ENCODE data around the gene PROC. TPM values are rescaled to one million over a fixed set of nuclear protein-coding genes. Genes with fewer than 3 reads are reported as not detected.

PROC gene
- total RNA-seq, result not detected

- H3K4me3 ChIP-seq, result no peak within 1 kb of the TSS
These were observed at the start of gene PROC for GRCh38 chr2:127418300-127419111. Gene PROC (plus strand): TSS chr2:127418427. CDS start chr2:127419943, 1,516 bp downstream.

DNA sequence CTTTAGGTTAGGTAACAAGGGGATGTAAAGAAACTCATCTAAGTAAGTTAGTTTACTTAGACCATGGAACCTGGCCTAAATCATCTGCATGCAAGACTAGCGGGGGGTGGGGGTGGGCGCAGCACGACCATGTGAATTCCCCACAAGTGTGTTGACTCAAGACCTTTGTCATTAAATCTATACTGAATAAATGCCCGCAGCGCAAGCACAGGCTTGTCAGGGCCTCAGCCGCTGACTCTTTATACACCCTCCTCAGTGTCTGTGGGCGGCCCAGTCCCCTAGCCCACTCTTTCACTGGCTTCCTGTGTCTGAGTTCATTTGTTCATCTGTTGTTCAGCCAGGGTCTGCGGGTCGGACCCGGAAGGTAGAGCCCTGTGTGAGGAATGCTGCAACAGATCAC lies 48.2 kb upstream of the PROC start:
- DNase-seq (ENCODE audit: low spot score), result no peak
- H3K4me3 ChIP-seq, result no peak overlapping the region
- no peaks in the 10 kb centered on the region for H3K27me3 ChIP-seq (replicated peaks; ENCODE audit: insufficient read depth)
- no peak overlapping the region for H3K27ac ChIP-seq
- H3K36me3 ChIP-seq, result no peaks in the 10 kb centered on the region
- no peaks in the 10 kb centered on the region for H3K4me1 ChIP-seq (replicated peaks)
- intact Hi-C loops (cut with DNase I), result no loop called here
- H3K9me3 ChIP-seq, result no peaks in the 10 kb centered on the region
- WGBS, result 90% methylated on average over 10 of the region's 10 CpGs
- TF ChIP-seq POLR2AphosphoS5 (IDR thresholded peaks at IDR 0.05) (no peak), POLR2A (IDR thresholded peaks at IDR 0.05) (no peak)
- TF ChIP-seq, protein P1, sequence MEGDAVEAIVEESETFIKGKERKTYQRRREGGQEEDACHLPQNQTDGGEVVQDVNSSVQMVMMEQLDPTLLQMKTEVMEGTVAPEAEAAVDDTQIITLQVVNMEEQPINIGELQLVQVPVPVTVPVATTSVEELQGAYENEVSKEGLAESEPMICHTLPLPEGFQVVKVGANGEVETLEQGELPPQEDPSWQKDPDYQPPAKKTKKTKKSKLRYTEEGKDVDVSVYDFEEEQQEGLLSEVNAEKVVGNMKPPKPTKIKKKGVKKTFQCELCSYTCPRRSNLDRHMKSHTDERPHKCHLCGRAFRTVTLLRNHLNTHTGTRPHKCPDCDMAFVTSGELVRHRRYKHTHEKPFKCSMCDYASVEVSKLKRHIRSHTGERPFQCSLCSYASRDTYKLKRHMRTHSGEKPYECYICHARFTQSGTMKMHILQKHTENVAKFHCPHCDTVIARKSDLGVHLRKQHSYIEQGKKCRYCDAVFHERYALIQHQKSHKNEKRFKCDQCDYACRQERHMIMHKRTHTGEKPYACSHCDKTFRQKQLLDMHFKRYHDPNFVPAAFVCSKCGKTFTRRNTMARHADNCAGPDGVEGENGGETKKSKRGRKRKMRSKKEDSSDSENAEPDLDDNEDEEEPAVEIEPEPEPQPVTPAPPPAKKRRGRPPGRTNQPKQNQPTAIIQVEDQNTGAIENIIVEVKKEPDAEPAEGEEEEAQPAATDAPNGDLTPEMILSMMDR (IDR thresholded peaks at IDR 0.05), result no peak

More at GRCh38 chr2:127418300-127419111, at the start of gene PROC:
- no peaks in the 10 kb centered on the region for H3K9me3 ChIP-seq
- DNase-seq (ENCODE audit: low spot score), result no peak
- TF ChIP-seq, protein P1 (IDR thresholded peaks at IDR 0.05), result no peak
- TF ChIP-seq POLR2AphosphoS5 (IDR thresholded peaks at IDR 0.05), result no peak
- no peak for TF ChIP-seq POLR2A (IDR thresholded peaks at IDR 0.05)
- no peak within 1 kb of the TSS for H3K27ac ChIP-seq
- H3K4me1 ChIP-seq (replicated peaks), result peaks cover 10% of the 10 kb centered on the region
- WGBS, result 86% methylated on average over 16 of the region's 16 CpGs
- intact Hi-C loops (cut with DNase I), result no loop called here
- no peaks in the 10 kb centered on the region for H3K36me3 ChIP-seq
- H3K27me3 ChIP-seq (replicated peaks; ENCODE audit: insufficient read depth), result peaks cover 9% of the 10 kb centered on the region

DNA sequence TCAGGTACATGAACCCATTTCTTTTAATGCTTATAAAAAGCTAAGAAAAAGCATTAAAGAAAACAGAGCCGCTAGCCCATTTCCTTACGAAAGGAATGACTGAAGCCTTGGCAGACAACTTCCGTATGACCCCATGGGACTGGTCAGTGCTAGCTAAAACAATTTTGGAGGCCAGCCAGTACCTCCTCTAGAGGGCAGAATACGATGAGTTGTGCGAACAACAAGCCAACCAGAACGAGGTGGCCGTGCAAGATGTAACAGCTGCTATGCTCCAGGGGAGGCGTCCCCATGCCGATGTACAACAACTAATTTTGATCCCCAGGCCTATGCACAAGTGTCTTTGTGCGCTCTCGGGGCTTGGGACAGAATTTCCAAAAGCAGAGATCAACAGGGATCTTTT lies 47.2 kb upstream of the PROC start:
- no peak for DNase-seq (ENCODE audit: low spot score)
- intact Hi-C loops (cut with DNase I), result no loop called here
- TF ChIP-seq, protein P1 (IDR thresholded peaks at IDR 0.05), result no peak
- no peak for TF ChIP-seq POLR2AphosphoS5 (IDR thresholded peaks at IDR 0.05)
- Histone ChIP-seq H3K27ac (no peak overlapping the region), H3K27me3 (replicated peaks; ENCODE audit: insufficient read depth) (no peaks in the 10 kb centered on the region), H3K4me1 (replicated peaks) (no peaks in the 10 kb centered on the region), H3K9me3 (no peaks in the 10 kb centered on the region), H3K36me3 (no peaks in the 10 kb centered on the region), H3K4me3 (no peak overlapping the region)
- WGBS, result 90% methylated on average over 11 of the region's 11 CpGs

GRCh38 chr2:127373362-127374083 lies 44.7 kb upstream of the PROC start:
- no peak for DNase-seq (ENCODE audit: low spot score)
- intact Hi-C loops (cut with DNase I), result no loop called here

More at GRCh38 chr2:127373362-127374083, 44.7 kb upstream of the PROC start:
- H3K4me3 ChIP-seq, result no peak overlapping the region
- H3K4me1 ChIP-seq (replicated peaks), result no peaks in the 10 kb centered on the region
- H3K36me3 ChIP-seq, result no peaks in the 10 kb centered on the region
- WGBS, result 80% methylated on average over 5 of the region's 5 CpGs
- H3K9me3 ChIP-seq, result no peaks in the 10 kb centered on the region
- no peak overlapping the region for H3K27ac ChIP-seq
- TF ChIP-seq POLR2A (IDR thresholded peaks at IDR 0.05), result no peak
- TF ChIP-seq POLR2AphosphoS5 (IDR thresholded peaks at IDR 0.05), result no peak
- TF ChIP-seq, protein P1 (IDR thresholded peaks at IDR 0.05), result no peak
- H3K27me3 ChIP-seq (replicated peaks; ENCODE audit: insufficient read depth), result no peaks in the 10 kb centered on the region
